Breast epithelium (tissue), 3 donors: Measurements from ENCODE around the gene CD200R1L.

Experiments used
- CTCF ChIP-seq, 3 donors: fragments of 450-650 bp; IDR thresholded peaks; one replicate each; pipeline ENCODE4 v1.5.1; 2016 to 2017; ENCODE audit warnings: antibody characterized with exemption in 3 of 3, mild to moderate bottlenecking in 3 of 3, moderate library complexity in 3 of 3
- POLR2A ChIP-seq: fragments of 450-650 bp; IDR thresholded peaks from one replicate; pipeline ENCODE4 v1.6.1; 2016; ENCODE audit warnings: antibody characterized with exemption, mild to moderate bottlenecking, moderate library complexity
- POLR2AphosphoS5 ChIP-seq, 3 donors: sonication (generic); formaldehyde crosslinking; IDR thresholded peaks; one replicate each; pipeline ENCODE4 v1.6.1; 2017; ENCODE audit warnings: antibody characterized with exemption in 3 of 3

DNA sequence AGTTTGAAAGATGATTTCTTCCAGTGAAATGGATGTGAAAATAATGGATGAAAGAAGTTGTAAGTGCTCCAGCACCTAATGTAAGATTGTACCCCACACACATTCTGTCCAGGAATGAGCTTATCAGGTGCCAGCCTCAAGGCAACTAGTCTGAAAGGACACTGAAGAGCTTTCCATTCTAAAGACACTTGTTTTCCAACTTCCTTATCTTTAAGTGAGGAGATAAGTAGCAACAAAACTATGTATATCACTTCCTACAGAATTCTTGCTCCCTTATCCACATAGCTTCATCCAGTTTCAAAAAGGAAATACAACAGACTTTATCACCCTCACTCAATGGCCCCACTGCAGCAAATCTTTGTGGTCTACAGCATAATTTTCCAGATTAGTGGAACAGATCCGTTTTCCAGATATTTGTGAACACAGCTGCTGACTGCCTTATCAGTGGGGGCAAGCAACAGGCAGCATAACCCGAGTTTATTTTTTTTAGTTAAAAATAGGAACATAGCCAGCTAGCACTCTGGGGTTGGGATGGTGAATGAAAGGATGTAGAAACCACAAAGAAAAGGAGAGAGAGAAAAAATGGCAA, 60.6 kb downstream of the CD200R1L start:
- TF ChIP-seq CTCF (IDR thresholded peaks at IDR 0.05): no peak
- TF ChIP-seq POLR2AphosphoS5 (IDR thresholded peaks at IDR 0.05): no peak
- TF ChIP-seq POLR2A: no peak
